HepG2 (cell line): Measurements from ENCODE around the gene SHISA9. TPM values are rescaled to one million over a fixed set of nuclear protein-coding genes. Genes with fewer than 3 reads are reported as not detected.

Experiments used
- ATF7-NPFF ChIP-seq: sonication (generic); formaldehyde crosslinking; IDR thresholded peaks from 2 replicates; pipeline ENCODE4 v1.8.1; 2023; ENCODE audit warnings: mild to moderate bottlenecking, low read depth, missing genetic modification reagents, moderate library complexity
- EHMT2 ChIP-seq: fragments of 200-600 bp; sonication (generic); IDR thresholded peaks from 2 replicates; pipeline ENCODE4 v1.7.0; 2017; ENCODE audit warnings: antibody characterized with exemption, low read depth, low read length, borderline replicate concordance
- NCOR1 ChIP-seq: fragments of 200-600 bp; sonication (generic); IDR thresholded peaks from 2 replicates; pipeline ENCODE4 v1.7.0; 2017; ENCODE audit warnings: antibody characterized with exemption, low read length, borderline replicate concordance
- SAFB2 ChIP-seq: sonication (generic); formaldehyde crosslinking; IDR thresholded peaks from 2 replicates; pipeline ENCODE4 v1.5.1; 2020; ENCODE audit warnings: missing genetic modification reagents, low read depth, mild to moderate bottlenecking, borderline replicate concordance
- SALL2 ChIP-seq: sonication (generic); formaldehyde crosslinking; IDR thresholded peaks from 2 replicates; pipeline ENCODE4 v1.8.1; 2023; ENCODE audit warnings: mild to moderate bottlenecking, missing genetic modification reagents, inconsistent platforms
- SAP130 ChIP-seq: IDR thresholded peaks from 2 replicates; pipeline ENCODE4 v1.6.1; 2016; ENCODE audit warnings: low read depth
- U2AF2 ChIP-seq: fragments of 200-400 bp; formaldehyde crosslinking; IDR thresholded peaks from 2 replicates; pipeline ENCODE4 v1.6.1; 2017; ENCODE audit warnings: low read depth, mild to moderate bottlenecking, low read length
- ZFP90 ChIP-seq: sonication (generic); formaldehyde crosslinking; IDR thresholded peaks from 2 replicates; pipeline ENCODE4 v1.8.0; 2022; ENCODE audit warnings: missing genetic modification reagents, mild to moderate bottlenecking, inconsistent platforms, borderline replicate concordance
- ZMYM2 ChIP-seq: sonication (generic); formaldehyde crosslinking; IDR thresholded peaks from 2 replicates; pipeline ENCODE4 v1.8.0; 2022; ENCODE audit warnings: mild to moderate bottlenecking, missing genetic modification reagents
- polyA plus RNA-seq, 8 experiments: library from polyadenylated mRNA; depleted of rRNA in 3 of 8; stranded (reverse) in 7 of 8; unstranded in 1 of 8; fragments of >200 nt; fragmentation: Illumina TruSeq in 4 of 8; extraction: Trizol in 4 of 8; gene quantifications; 2 replicates each; pipeline versions ENCODE4 v1.2.1 to v1.2.3, GENCODE V29; 2011 to 2016; ENCODE audit warnings: low read depth in 4 of 8, missing spikeins in 1 of 8, mixed read lengths in 1 of 8; ENCODE audit not compliant: insufficient read depth in 1 of 8
- total RNA-seq, 5 experiments: library from RNA; depleted of rRNA; stranded (reverse); fragments of >200 nt; fragmentation: Illumina TruSeq; extraction: Trizol; gene quantifications; 2 replicates each; pipeline ENCODE4 v1.2.3, GENCODE V29; 2016; ENCODE audit warnings: low read depth in 1 of 5
- TF ChIP-seq, protein P1 (sequence below): sonication (generic); formaldehyde crosslinking; IDR thresholded peaks from 2 replicates; pipeline ENCODE4 v1.4.0; 2020; ENCODE audit warnings: missing genetic modification reagents
- TF ChIP-seq, protein P2 (sequence below): IDR thresholded peaks from 2 replicates; pipeline ENCODE4 v1.6.1; 2016; ENCODE audit warnings: mild to moderate bottlenecking, missing biosample characterization, missing genetic modification reagents
- TF ChIP-seq, protein P3 (sequence below): sonication (generic); formaldehyde crosslinking; IDR thresholded peaks from 2 replicates; pipeline ENCODE4 v1.5.1; 2020; ENCODE audit warnings: mild to moderate bottlenecking, missing genetic modification reagents, borderline replicate concordance
- TF ChIP-seq, protein P4 (sequence below): sonication (generic); formaldehyde crosslinking; IDR thresholded peaks from 2 replicates; pipeline ENCODE4 v1.4.0; 2020; ENCODE audit warnings: missing genetic modification reagents
- TF ChIP-seq, protein P5 (sequence below): IDR thresholded peaks from 2 replicates; pipeline ENCODE4 v1.6.1; 2016; ENCODE audit warnings: low read depth

Gene SHISA9
- total and polyA plus RNA-seq, 2 of the 13 experiments (the other 11 are each of a cell fraction or from before 2014, with no cell fraction given) = 0.01 TPM; not detected in 1

DNA sequence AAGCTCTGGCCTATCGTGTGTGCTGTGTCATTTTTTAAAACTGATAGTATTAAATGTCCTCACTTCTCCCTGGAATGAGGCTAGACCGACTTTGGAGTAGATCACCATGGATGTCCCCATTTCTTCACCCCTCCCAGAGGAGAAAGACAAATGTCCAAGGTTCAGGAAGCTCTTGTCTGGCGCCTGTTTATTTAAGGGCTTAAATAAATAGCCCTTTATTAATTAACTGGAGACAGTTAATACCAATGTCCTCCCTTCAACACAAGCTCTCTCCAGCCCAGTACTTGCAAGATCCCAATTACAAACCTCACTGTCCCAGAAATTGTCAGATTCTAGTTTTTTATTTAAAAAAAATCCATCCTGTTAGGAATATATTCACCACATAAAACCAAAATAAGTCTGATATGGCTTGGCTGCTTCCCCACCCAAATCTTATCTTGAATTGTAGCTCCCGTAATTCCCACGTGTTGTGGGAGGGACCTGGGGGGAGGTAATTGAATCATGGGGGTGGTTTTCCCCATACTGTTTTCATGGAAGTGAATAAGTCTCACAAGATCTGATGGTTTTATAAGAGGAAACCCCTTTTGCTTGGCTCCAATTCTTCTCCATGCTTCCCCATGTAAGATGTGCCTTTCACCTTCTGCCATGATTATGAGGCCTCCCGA, 344.4 kb downstream of the SHISA9 start (continued):
- peak; percentile 78 for TF ChIP-seq EHMT2
- no peak for TF ChIP-seq ZFP90 (CRISPR knock-in tag)
- no peak for TF ChIP-seq ATF7-NPFF (CRISPR knock-in tag)
- TF ChIP-seq ZMYM2 (CRISPR knock-in tag) = peak; percentile 56; the same call in 1 of the 2 replicates
- TF ChIP-seq, protein P1, sequence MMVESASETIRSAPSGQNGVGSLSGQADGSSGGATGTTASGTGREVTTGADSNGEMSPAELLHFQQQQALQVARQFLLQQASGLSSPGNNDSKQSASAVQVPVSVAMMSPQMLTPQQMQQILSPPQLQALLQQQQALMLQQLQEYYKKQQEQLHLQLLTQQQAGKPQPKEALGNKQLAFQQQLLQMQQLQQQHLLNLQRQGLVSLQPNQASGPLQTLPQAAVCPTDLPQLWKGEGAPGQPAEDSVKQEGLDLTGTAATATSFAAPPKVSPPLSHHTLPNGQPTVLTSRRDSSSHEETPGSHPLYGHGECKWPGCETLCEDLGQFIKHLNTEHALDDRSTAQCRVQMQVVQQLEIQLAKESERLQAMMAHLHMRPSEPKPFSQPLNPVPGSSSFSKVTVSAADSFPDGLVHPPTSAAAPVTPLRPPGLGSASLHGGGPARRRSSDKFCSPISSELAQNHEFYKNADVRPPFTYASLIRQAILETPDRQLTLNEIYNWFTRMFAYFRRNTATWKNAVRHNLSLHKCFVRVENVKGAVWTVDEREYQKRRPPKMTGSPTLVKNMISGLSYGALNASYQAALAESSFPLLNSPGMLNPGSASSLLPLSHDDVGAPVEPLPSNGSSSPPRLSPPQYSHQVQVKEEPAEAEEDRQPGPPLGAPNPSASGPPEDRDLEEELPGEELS = peak; percentile 59; the same call in 1 of the 2 replicates
- TF ChIP-seq NCOR1 = peak; percentile 96
- no peak for TF ChIP-seq SAFB2
- TF ChIP-seq, protein P2, sequence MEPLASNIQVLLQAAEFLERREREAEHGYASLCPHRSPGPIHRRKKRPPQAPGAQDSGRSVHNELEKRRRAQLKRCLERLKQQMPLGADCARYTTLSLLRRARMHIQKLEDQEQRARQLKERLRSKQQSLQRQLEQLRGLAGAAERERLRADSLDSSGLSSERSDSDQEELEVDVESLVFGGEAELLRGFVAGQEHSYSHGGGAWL (CRISPR knock-in tag) = no peak
- TF ChIP-seq, protein P3, sequence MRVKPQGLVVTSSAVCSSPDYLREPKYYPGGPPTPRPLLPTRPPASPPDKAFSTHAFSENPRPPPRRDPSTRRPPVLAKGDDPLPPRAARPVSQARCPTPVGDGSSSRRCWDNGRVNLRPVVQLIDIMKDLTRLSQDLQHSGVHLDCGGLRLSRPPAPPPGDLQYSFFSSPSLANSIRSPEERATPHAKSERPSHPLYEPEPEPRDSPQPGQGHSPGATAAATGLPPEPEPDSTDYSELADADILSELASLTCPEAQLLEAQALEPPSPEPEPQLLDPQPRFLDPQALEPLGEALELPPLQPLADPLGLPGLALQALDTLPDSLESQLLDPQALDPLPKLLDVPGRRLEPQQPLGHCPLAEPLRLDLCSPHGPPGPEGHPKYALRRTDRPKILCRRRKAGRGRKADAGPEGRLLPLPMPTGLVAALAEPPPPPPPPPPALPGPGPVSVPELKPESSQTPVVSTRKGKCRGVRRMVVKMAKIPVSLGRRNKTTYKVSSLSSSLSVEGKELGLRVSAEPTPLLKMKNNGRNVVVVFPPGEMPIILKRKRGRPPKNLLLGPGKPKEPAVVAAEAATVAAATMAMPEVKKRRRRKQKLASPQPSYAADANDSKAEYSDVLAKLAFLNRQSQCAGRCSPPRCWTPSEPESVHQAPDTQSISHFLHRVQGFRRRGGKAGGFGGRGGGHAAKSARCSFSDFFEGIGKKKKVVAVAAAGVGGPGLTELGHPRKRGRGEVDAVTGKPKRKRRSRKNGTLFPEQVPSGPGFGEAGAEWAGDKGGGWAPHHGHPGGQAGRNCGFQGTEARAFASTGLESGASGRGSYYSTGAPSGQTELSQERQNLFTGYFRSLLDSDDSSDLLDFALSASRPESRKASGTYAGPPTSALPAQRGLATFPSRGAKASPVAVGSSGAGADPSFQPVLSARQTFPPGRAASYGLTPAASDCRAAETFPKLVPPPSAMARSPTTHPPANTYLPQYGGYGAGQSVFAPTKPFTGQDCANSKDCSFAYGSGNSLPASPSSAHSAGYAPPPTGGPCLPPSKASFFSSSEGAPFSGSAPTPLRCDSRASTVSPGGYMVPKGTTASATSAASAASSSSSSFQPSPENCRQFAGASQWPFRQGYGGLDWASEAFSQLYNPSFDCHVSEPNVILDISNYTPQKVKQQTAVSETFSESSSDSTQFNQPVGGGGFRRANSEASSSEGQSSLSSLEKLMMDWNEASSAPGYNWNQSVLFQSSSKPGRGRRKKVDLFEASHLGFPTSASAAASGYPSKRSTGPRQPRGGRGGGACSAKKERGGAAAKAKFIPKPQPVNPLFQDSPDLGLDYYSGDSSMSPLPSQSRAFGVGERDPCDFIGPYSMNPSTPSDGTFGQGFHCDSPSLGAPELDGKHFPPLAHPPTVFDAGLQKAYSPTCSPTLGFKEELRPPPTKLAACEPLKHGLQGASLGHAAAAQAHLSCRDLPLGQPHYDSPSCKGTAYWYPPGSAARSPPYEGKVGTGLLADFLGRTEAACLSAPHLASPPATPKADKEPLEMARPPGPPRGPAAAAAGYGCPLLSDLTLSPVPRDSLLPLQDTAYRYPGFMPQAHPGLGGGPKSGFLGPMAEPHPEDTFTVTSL (CRISPR knock-in tag) = peak; percentile 87; the same call in 1 of the 2 replicates
- TF ChIP-seq SALL2 (CRISPR knock-in tag) = no peak
- TF ChIP-seq, protein P4, sequence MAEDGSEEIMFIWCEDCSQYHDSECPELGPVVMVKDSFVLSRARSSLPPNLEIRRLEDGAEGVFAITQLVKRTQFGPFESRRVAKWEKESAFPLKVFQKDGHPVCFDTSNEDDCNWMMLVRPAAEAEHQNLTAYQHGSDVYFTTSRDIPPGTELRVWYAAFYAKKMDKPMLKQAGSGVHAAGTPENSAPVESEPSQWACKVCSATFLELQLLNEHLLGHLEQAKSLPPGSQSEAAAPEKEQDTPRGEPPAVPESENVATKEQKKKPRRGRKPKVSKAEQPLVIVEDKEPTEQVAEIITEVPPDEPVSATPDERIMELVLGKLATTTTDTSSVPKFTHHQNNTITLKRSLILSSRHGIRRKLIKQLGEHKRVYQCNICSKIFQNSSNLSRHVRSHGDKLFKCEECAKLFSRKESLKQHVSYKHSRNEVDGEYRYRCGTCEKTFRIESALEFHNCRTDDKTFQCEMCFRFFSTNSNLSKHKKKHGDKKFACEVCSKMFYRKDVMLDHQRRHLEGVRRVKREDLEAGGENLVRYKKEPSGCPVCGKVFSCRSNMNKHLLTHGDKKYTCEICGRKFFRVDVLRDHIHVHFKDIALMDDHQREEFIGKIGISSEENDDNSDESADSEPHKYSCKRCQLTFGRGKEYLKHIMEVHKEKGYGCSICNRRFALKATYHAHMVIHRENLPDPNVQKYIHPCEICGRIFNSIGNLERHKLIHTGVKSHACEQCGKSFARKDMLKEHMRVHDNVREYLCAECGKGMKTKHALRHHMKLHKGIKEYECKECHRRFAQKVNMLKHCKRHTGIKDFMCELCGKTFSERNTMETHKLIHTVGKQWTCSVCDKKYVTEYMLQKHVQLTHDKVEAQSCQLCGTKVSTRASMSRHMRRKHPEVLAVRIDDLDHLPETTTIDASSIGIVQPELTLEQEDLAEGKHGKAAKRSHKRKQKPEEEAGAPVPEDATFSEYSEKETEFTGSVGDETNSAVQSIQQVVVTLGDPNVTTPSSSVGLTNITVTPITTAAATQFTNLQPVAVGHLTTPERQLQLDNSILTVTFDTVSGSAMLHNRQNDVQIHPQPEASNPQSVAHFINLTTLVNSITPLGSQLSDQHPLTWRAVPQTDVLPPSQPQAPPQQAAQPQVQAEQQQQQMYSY = no peak
- peak; percentile 52 for TF ChIP-seq SAP130 (CRISPR knock-in tag)
- TF ChIP-seq U2AF2 = no peak
- TF ChIP-seq, protein P5, sequence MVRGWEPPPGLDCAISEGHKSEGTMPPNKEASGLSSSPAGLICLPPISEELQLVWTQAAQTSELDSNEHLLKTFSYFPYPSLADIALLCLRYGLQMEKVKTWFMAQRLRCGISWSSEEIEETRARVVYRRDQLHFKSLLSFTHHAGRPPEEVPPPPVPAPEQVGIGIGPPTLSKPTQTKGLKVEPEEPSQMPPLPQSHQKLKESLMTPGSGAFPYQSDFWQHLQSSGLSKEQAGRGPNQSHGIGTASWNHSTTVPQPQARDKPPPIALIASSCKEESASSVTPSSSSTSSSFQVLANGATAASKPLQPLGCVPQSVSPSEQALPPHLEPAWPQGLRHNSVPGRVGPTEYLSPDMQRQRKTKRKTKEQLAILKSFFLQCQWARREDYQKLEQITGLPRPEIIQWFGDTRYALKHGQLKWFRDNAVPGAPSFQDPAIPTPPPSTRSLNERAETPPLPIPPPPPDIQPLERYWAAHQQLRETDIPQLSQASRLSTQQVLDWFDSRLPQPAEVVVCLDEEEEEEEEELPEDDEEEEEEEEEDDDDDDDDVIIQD = peak; percentile 52; the same call in 1 of the 2 replicates
